HPDE6-E6E7 (cell line): ENCODE measurements around the gene LORICRIN.

ENCODE experiments used
- DNase-seq: peaks from one replicate; pipeline ENCODE4 v3.0.0; 2011; ENCODE audit warnings: missing footprints; ENCODE audit errors: extremely low spot score

The LORICRIN gene

DNA sequence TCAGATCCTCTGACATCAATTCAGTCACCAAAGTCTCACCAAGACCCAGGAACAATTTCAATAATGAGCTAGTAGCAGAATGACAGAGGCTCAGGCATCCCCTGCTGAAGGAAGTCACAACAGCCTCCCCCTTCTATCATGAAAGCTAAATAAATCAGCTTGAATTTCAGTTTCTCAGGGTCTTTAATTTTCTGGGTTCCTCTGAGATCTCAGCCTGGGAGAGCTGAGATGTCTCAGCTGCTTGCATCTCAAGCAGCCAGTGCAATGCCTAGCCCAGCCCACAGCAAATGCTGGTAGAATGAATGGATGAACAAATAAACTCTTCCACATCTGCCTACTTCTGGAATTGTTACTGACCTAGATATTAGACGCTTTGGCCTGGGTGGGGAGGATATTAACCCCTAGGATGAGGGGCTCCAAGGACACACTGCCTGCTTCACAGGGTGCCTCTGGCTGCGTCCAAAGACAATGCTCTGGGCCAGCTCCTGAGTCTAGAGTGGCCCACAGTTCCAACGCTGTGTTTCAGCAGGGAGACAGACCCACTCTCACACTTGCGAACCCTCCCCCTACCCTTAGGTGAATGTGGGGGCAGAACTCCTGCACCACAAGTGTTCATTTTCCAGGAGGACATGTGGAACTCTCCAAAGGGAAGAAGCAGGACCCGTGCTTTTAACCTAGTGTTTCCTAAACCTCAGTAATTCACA is 11.2 kb upstream of the LORICRIN start:
- DNase-seq = no peak

DNA sequence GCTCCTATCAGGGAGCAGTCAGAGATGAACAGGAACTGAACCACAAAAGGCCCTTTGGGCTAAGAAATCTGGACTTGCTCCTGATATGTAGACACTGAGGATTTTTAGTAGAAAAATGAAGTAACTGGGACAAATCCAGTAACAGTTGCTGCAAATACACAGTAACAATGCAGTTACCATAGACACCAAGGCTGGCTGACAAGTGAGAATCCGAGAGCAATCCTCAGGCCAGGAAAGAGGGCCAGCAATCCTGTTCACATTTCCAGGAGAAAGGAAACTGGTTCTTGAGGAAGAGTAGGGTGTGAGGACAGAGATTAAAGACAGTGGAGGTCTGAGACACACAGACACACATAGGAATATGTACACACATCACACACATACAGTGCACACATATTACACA is 9.3 kb upstream of the LORICRIN start:
- DNase-seq = no peak

DNA sequence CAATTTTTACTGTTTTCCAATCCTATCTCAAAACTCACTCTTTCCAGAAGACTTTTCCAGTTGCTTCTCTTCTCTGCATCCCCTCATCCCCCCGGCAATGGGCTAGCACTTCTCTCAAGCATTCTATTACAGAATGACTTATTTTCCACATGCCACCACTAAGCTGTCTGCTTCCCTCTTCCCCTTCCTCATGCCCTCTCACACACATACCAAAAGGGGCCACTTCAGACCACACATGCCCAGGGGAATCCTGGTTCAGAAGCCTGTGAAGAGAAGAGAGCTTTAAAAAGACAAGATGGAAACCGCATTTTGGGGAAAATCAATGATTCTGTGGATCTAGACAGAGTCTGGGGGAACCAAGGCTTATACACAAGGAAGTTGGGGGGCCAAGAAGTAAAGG is 8.4 kb upstream of the LORICRIN start:
- DNase-seq = no peak

DNA sequence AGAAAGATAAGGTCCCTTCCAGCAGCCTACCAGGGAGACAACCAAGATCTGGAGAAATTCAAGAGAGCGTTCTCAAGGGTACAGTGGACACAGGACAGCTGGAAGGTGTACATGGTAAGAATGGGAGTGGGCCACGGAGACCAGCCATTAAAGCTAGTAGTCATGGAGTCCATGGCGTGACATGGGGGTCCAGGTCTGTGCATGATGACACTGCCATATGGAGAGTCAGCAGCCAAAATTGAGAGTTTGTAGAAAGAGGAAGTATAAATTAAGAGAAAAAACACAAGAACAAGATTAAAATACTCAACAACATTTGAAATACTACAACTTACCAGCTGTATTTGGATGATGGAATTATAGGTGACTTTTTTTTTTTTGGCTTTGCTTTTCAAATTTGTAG is 7.9 kb upstream of the LORICRIN start:
- DNase-seq = no peak

DNA sequence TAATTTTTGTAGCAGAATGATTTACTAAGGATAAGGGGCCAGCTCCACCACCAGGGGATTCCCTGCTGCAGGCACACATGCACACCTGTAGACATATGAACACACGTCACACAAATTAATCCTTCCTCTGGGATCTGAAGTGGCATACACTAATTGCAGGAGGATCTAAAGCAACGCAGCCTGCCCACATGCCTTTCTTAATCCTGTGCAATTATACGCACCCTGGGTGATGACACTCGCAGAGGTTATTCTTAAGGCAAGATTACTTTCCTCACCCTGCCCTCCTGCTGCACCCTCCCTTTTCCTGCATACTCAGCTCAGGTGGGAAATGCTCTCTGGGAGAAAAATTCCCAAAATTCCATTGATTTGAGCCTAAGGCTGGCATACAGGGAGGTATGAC is 7.5 kb upstream of the LORICRIN start:
- DNase-seq = no peak

DNA sequence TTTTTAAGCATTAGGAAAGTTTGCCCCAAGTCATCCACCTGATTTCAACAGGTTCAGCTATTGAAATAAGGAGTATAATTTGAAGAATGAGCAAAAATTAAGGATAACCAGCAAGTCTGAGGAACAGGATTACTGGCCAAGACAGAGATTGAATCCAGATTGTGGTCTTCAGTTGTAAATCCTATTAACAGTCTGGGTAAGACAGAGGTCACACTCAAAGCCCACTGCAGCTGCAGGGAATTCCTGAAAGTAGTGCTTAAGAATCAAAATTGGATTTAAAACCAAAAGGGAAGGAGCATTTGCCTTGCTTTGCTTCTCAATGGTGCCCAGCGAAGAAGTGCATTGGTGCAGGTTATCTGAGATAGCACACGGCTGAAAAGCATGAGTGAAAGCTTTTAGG is 6.4 kb upstream of the LORICRIN start:
- DNase-seq = no peak

DNA sequence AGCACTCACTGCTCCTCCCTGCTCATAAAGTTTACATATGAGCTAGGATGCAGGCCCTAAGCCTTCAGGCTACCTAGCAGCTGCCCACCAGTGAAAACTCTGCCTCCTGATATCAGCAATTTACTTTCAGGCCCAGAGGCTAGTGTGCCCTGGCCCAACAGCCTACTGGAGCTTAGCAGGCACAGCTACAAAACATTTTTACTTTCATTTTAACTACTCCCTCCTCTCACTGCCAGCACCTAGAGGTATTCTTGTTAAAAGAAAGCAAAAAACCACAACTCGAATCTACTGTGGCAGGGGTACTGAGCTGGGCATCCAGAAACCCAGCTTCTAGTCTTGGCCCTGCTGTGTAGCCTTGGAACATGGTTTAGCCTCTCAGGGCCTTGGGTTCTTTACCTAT is 5.8 kb upstream of the LORICRIN start:
- DNase-seq = no peak

DNA sequence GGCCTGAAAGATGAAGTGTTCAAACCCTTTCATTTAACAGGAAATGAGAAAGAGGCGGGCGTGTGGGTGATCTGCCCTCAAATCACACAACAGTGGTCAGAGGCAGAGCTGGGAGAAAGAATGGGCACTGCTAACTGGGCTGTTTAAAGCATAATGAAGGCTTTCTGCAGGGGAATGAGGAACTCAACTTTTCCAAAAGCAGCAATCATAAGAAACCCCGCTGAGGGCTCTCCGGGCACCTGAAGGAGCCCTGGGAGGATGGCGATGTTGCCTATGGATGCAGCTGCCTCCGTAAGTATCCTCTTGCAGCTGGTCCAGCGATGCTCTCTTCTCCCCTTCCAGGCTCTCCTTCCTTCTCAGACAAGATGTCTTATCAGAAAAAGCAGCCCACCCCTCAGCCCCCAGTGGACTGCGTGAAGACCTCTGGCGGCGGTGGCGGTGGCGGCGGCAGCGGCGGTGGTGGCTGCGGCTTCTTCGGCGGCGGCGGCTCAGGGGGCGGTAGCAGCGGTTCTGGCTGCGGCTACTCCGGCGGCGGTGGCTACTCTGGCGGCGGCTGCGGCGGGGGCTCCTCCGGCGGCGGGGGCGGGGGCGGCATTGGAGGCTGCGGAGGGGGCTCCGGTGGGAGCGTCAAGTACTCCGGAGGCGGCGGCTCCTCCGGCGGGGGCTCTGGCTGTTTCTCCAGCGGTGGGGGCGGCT is 1.2 kb downstream of the LORICRIN start:
- no peak for DNase-seq

DNA sequence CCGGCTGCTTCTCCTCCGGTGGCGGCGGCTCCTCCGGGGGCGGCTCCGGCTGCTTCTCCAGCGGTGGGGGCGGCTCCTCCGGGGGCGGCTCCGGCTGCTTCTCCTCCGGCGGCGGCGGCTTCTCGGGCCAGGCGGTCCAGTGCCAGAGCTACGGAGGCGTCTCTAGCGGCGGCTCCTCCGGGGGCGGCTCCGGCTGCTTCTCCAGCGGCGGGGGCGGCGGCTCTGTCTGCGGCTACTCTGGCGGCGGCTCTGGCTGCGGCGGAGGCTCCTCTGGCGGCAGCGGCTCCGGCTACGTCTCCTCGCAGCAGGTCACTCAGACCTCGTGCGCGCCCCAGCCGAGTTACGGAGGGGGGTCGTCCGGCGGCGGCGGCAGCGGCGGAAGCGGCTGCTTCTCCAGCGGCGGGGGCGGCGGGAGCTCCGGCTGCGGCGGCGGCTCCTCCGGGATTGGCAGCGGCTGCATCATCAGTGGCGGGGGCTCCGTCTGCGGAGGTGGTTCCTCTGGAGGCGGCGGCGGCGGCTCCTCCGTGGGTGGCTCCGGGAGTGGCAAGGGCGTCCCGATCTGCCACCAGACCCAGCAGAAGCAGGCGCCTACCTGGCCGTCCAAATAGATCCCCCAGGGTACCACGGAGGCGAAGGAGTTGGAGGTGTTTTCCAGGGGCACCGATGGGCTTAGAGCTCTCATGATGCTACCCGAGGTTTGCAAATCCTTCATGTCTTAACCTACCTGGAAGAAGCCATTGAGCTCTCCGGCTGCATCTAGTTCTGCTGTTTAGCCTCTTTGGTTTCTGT is 2.0 kb downstream of the LORICRIN start:
- DNase-seq = no peak

DNA sequence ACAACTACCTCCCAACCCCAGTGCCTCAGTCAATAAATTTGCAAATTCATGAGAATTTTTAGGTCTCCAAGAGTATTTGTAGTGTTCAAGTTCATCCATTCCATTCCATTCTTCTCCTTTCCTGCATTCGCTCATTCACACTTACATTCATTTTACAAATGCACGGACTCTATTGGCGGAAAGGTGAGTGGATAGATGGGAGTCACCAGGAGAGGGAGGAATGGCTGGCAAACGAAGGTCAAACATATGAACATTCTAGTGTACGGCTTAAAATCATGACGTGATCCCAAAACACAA is 2.5 kb downstream of the LORICRIN start:
- no peak for DNase-seq

DNA sequence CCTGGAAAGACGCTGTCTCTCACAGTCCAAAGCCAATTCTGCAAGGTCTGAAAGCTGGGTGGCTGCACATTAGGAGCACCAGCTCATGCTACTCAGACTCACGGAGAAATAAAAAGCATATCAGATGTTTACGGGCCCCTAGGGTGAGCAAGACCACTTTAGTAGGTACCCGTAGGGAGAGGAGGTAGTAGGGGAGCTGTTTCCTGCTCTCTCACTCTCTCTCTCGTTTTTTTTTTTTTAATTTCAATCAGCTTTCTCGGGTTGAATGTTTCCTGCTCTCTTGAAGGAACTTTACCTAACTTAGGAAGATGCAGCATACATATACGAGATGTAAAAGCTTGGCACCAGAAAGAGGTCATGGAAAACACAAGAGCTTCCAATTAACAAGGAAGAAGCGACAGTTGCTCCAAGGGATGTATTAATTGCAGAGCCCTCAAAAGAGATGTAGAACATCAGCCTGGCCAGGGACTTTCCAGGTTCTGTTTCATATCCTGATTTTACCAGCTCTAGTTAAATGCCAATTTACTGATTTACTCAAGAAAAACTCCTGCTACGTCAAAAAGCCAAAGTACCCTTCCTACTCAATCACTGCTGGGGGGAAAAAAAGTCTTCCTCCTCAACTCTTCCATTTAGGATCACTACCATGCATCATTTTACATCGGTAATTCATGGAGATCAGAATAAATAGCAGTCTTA is 3.1 kb downstream of the LORICRIN start:
- no peak for DNase-seq

DNA sequence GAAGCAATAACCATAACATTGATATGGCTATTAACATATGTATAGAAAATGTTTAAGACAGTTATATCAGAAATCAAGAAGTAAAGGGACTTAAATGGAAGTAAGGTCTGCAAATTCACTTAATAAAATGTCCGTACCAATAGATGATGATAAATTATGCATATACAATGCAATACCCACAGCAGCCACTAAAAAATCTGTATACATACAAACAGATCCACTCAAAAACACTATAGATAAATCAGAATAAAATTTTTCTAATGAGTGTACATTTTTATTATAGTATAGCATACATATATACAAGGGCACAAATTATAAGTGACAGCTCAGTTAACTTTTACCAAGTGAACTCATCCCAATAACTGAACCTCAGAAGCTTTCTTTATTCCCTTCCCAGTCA is 6.0 kb downstream of the LORICRIN start:
- no peak for DNase-seq

DNA sequence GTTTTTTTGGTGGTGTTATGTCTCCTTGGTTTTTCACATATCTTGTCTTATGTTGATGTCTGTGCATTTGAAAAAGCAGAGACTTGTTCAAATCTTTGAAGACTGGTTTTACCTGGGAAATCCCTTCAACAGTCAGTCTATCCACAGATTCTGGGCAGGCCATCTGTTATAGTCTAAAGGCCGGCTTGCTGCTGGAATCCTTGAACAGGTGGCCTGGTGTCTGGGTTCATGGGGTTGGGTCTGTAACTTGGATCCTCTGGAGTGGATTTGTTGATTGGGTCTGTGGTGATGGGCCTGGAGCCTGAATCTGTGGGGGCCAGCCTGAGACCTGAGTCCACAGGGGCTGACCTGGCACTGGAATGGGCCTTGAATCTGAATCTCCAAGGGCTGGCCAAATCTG is 12.2 kb downstream of the LORICRIN start:
- DNase-seq = no peak

DNA sequence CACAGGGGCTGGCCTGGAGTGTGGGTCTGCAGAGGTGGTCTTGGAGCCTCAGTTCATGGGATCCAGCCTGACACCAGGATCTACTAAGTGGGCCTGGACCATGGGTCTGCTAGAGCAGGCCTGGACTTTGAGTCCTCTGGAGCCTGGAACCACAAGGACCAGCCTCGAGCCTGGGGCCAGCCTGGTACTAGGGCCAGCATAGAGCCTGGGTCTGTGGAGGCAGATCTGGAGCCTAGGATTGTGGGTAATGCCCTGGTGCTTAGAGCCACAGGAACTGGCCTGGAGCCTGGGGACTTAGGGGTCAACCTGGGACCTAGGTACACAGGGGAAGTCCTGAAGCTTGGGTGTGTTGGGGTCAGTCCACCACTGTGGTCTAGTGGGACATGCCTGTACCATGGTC is 12.7 kb downstream of the LORICRIN start:
- no peak for DNase-seq

DNA sequence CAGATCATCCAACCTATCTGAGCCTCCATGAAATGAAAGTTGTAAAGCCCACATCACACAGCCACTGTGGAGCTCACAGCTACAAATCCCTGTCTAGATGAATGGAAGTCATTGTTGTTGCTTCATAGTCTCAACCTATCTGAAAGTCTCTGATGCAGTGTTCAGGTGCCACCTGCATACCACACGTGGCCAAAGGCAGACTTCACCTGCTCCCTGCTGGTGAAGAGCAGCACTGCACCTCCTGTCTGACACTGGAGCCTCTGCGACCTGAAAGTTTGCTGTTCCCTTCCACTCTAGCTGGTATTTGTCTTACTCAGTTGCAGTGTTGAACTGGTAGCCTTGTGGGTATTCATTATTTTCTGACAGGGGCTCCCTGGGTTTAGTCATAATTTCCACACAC is 18.4 kb downstream of the LORICRIN start:
- peak; percentile 49 for DNase-seq

DNA sequence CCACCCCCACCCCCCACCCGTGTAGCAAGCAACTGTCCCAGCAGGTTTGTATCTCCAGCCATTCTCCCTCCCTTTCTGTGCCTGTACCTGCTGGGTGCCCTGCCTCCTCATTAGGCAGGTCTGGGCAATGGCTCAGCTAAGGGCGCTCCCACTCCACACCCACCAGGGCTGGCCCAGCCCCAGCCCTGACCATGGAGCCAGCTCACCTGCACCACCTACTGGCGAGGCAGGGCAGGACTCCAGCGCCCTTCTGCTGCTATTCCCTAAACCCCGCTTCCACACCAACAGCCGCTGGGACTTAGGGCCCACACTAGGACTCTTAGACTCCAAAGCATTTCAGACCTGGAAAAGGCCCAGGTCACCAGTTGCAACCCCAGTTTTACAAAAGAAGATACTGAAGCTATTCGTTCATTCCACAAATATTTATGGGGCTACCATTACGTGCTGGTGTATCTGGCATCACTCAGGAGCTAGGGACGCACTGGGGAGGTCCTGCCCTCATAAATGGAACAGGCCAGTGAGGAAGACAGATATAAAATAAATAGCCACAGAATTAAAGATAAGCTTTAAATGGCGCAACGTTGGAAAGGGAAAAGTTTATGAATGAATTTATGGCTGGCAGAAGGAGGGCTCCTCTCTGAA is 29.3 kb downstream of the LORICRIN start:
- peak; percentile 93 for DNase-seq

DNA sequence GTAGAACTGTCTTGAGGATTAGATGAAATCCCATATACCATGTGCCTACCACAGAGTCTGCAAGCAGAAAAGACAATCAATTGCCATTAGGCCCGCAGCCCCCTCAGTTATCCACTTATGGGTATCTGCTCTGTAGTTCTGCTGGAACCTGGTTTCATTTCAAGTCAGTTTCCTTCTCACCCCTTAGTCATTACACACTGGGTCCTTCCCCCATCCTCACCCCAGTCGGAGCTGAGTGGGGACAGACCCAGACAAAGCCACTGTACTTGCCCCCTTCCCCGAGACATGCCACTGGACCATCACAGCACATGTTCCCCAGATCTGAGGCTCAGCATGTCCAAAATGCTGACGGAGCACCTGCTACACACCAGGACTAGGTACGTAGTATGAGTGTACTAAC is 32.0 kb downstream of the LORICRIN start:
- no peak for DNase-seq

DNA sequence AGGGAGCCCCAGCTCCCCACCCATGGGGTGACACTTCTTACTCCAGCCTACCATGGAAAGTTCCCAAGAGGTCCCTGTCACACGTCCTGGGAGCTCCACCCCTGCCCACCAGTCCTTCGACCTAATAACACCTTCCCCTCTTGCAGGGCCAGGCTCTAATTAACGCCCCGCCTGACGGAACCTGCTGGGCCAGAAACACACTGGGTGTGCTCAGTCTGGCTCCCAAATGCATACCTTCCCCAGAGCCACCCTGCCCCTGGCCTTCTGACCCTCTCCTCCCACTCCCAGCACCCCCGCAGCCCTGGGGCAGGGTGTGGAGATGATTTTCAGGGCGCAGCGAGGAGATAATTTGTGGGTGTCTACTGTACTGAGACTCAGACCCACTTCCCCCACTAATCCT is 32.7 kb downstream of the LORICRIN start:
- no peak for DNase-seq

DNA sequence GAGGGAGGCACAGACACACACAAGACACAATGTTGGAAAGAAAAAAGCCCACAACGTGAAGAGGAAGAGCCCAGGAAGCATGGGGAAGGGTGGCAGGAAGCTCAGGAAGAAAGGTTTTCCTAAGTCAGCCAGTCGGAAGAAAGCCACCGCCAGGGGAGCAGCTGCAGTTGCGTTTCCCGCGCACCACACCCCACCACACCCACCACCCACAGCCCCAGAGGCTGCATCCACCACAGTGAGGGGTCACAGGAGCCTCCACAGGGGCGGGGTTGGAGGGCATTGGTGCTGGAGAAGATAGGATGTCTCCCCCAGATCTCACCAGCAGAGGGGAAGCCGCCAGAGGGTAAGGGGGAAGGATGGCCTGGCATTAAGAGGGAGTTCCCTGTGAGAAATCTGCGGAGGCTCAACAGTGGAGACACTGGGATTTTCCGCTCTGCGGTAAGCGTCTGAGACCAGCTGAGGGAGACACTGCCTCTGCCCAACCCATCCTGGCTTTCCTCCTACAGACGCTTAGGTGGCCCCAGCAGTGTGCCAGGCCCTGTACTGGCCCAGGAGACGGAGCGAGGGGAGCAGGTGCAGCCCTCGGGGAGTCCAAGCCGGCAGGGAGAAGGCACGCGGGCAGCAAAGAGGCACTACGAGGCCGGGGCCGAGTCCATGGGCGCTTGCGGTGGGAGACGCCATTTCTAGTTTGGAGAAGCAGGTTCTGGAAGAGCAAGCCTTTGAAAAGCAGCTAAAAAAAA is 33.4 kb downstream of the LORICRIN start:
- DNase-seq = no peak

DNA sequence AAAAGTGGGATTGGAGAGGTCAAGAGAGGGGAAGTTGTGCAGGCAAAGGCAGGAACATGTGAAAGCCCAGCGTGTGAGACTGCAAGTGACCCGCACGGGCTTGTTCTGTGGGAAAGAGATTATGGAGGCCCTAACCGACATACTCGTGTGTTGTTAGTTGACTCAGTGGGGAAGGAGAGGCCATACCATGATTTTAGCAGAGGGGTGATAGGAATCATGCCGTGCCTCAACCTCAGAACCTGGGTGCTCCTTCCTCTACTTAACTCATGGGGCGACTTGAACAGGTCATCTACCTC is 33.9 kb downstream of the LORICRIN start:
- DNase-seq = peak; percentile 32

DNA sequence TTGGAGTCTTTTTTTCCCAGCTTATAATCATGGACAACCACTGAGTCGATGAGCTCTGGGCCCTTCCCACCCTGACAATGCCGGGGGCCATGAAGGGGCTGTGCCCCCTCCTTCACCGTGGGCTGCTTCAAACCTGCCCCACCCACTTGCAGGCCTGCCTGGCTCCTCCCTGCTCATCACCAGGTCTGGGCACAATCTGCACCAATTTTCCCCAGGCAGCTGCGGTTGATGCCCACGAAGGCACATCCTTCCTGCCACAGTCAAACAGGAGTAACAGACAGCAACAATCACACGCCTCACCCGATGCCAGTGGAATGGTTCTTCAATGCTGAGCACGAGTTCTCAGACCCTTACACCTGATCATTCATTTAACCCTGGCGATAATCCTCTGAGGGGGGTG is 34.4 kb downstream of the LORICRIN start:
- no peak for DNase-seq

DNA sequence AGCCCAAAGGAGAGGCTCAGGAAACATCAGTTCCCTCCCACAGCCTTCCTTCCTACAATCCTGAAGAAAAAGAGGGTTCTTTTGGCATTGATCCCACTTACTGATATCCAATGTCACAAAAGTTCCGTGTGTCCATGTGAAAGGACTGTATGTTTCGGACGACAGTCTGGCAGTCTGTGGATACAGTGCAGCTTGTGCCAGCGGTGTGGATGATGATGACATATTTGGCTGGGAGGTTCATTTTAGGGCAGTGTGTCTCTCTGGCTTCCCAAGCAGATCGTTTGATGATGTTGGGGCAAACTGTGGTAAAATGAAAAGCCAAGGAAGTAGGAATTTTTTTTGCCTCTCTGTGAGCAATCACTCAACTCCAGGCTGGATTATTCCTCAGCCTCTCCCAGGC is 42.8 kb downstream of the LORICRIN start:
- DNase-seq = no peak
